H9 (cell line): ENCODE results near the gene GARNL3. TPM values are rescaled to one million over a fixed set of nuclear protein-coding genes. Genes with fewer than 3 reads are reported as not detected.

ENCODE experiments used
- DNase-seq: peaks from one replicate; pipeline ENCODE4 v3.0.0-alpha.2; 2017
- H2AFZ ChIP-seq: one replicate; pipeline ENCODE4 v1.6.1; 2013; ENCODE audit warnings: mild to moderate bottlenecking, low read length, control low read depth, moderate library complexity
- H2AK5ac ChIP-seq: 2 replicates; pipeline ENCODE4 v1.6.1; 2013; ENCODE audit warnings: low read length, control low read depth, mixed read lengths; ENCODE audit not compliant: insufficient read length
- H2BK120ac ChIP-seq: one replicate; pipeline ENCODE4 v1.6.1; 2013; ENCODE audit warnings: low read depth, mild to moderate bottlenecking, low read length, control low read depth, inconsistent platforms; ENCODE audit not compliant: poor library complexity, severe bottlenecking
- H2BK12ac ChIP-seq: 2 replicates; pipeline ENCODE4 v1.6.1; 2013; ENCODE audit warnings: low read length, control low read depth, mixed read lengths, low read depth; ENCODE audit not compliant: insufficient read length
- H2BK15ac ChIP-seq: 2 replicates; pipeline ENCODE4 v1.6.1; 2013; ENCODE audit warnings: low read depth, low read length, control low read depth
- H2BK20ac ChIP-seq: one replicate; pipeline ENCODE4 v1.6.1; 2013; ENCODE audit warnings: low read depth, mild to moderate bottlenecking, low read length, control low read depth, inconsistent platforms; ENCODE audit not compliant: poor library complexity, severe bottlenecking
- H2BK5ac ChIP-seq: 2 replicates; pipeline ENCODE4 v1.6.1; 2013; ENCODE audit warnings: low read length, control low read depth, mixed read lengths; ENCODE audit not compliant: insufficient read length
- H3K14ac ChIP-seq: 2 replicates; pipeline ENCODE4 v1.6.1; 2013; ENCODE audit warnings: low read length, control low read depth; ENCODE audit not compliant: insufficient read depth
- H3K18ac ChIP-seq: 2 replicates; pipeline ENCODE4 v1.6.1; 2013; ENCODE audit warnings: low read depth, mild to moderate bottlenecking, mixed read lengths, low read length, control low read depth; ENCODE audit not compliant: insufficient read length
- H3K23ac ChIP-seq: 2 replicates; pipeline ENCODE4 v1.6.1; 2013; ENCODE audit warnings: low read length, control low read depth, mixed read lengths, low read depth; ENCODE audit not compliant: insufficient read length
- H3K23me2 ChIP-seq: 2 replicates; pipeline ENCODE4 v1.6.1; 2013; ENCODE audit warnings: low read depth, mild to moderate bottlenecking, mixed read lengths, low read length, control low read depth; ENCODE audit not compliant: insufficient read length, poor library complexity, severe bottlenecking
- H3K27ac ChIP-seq: 2 replicates; pipeline ENCODE4 v1.5.1; 2013; ENCODE audit warnings: low read length, control low read depth, mixed read lengths, low read depth; ENCODE audit not compliant: insufficient read length
- H3K27me3 ChIP-seq: 2 replicates; pipeline ENCODE4 v1.6.1; 2013; ENCODE audit warnings: low read length, control low read depth, inconsistent platforms; ENCODE audit not compliant: insufficient read depth
- H3K4ac ChIP-seq: 2 replicates; pipeline ENCODE4 v1.6.1; 2013; ENCODE audit warnings: low read depth, mild to moderate bottlenecking, control low read depth, inconsistent platforms, low read length, moderate library complexity
- H3K4me1 ChIP-seq: 2 replicates; pipeline ENCODE4 v1.6.1; 2013; ENCODE audit warnings: low read length, control low read depth, inconsistent platforms; ENCODE audit not compliant: insufficient read depth
- H3K4me2 ChIP-seq: 2 replicates; pipeline ENCODE4 v1.6.1; 2013; ENCODE audit warnings: low read length, control low read depth, mixed read lengths; ENCODE audit not compliant: insufficient read length, insufficient read depth
- H3K56ac ChIP-seq: 2 replicates; pipeline ENCODE4 v1.6.1; 2013; ENCODE audit warnings: low read depth, mild to moderate bottlenecking, mixed read lengths, low read length, control low read depth; ENCODE audit not compliant: insufficient read length
- H3K79me1 ChIP-seq: 2 replicates; pipeline ENCODE4 v1.6.1; 2013; ENCODE audit warnings: low read depth, mild to moderate bottlenecking, moderate library complexity, low read length, control low read depth, inconsistent platforms; ENCODE audit not compliant: insufficient read depth, poor library complexity, severe bottlenecking
- H3K79me2 ChIP-seq: 2 replicates; pipeline ENCODE4 v1.6.1; 2013; ENCODE audit warnings: low read length, control low read depth, inconsistent platforms; ENCODE audit not compliant: insufficient read depth
- H3K9ac ChIP-seq: 2 replicates; pipeline ENCODE4 v1.6.1; 2013; ENCODE audit warnings: low read length, control low read depth, mixed read lengths; ENCODE audit not compliant: insufficient read length; ENCODE audit errors: extremely low read depth
- H3K9me3 ChIP-seq: one replicate; pipeline ENCODE4 v1.6.1; 2013; ENCODE audit warnings: low read depth, low read length, inconsistent platforms; ENCODE audit not compliant: control insufficient read depth
- H3T11ph ChIP-seq: one replicate; pipeline ENCODE4 v1.6.1; 2013; ENCODE audit warnings: mild to moderate bottlenecking, low read length, control low read depth, inconsistent platforms
- H4K20me1 ChIP-seq: one replicate; pipeline ENCODE4 v1.6.1; 2013; ENCODE audit not compliant: control insufficient read depth, insufficient read length, insufficient read depth
- H4K5ac ChIP-seq: 2 replicates; pipeline ENCODE4 v1.6.1; 2013; ENCODE audit warnings: low read depth, mild to moderate bottlenecking, mixed read lengths, low read length, control low read depth; ENCODE audit not compliant: insufficient read length
- H4K8ac ChIP-seq: replicated peaks from 2 replicates; pipeline ENCODE4 v1.6.1; 2013; ENCODE audit warnings: low read length, control low read depth, mixed read lengths, low read depth; ENCODE audit not compliant: insufficient read length
- H4K91ac ChIP-seq: 2 replicates; pipeline ENCODE4 v1.6.1; 2013; ENCODE audit warnings: low read depth, mild to moderate bottlenecking, moderate library complexity, mixed read lengths, low read length, control low read depth; ENCODE audit not compliant: insufficient read length
- H3K27ac Mint-ChIP-seq, 3 experiments: 2 replicates in 2 of 3; 3 replicates in 1 of 3; pipeline ENCODE4 v1.8.0; 2020 to 2021; ENCODE audit warnings: mixed read lengths in 3 of 3, mild to moderate bottlenecking in 1 of 3, moderate library complexity in 1 of 3
- H3K27me3 Mint-ChIP-seq: 2 replicates; pipeline ENCODE4 v1.8.0; 2021; ENCODE audit warnings: low read depth, mild to moderate bottlenecking, moderate library complexity, mixed read lengths
- H3K36me3 Mint-ChIP-seq, 3 experiments: 2 replicates in 2 of 3; 3 replicates in 1 of 3; pipeline ENCODE4 v1.8.0; 2020 to 2021; ENCODE audit warnings: low read depth in 3 of 3, mixed read lengths in 3 of 3; ENCODE audit not compliant: insufficient read depth in 1 of 3
- H3K4me1 Mint-ChIP-seq, 2 experiments: 2 replicates each; pipeline ENCODE4 v1.8.0; 2020; ENCODE audit warnings: mixed read lengths in 2 of 2
- H3K4me3 Mint-ChIP-seq, 2 experiments: 2 replicates in 1 of 2; 3 replicates in 1 of 2; pipeline ENCODE4 v1.8.0; 2020 to 2021; ENCODE audit warnings: mild to moderate bottlenecking in 2 of 2, mixed read lengths in 2 of 2, moderate library complexity in 1 of 2
- H3K9me3 Mint-ChIP-seq, 2 experiments: 2 replicates in 1 of 2; 3 replicates in 1 of 2; pipeline ENCODE4 v1.8.0; 2020; ENCODE audit warnings: mild to moderate bottlenecking in 2 of 2, mixed read lengths in 2 of 2, moderate library complexity in 1 of 2
- CTCF ChIP-seq: fragments of 200-600 bp; sonication (generic); conservative IDR thresholded peaks from 3 replicates; pipeline ENCODE4 v1.8.0; 2021; ENCODE audit warnings: antibody characterized with exemption, mild to moderate bottlenecking
- WGBS: extraction: QIAGEN DNeasy Blood & Tissue Kit; methylation state at CpG from one replicate; pipeline ENCODE4 v1.1.7; 2013; ENCODE audit warnings: missing lambda C conversion rate, low lambda C conversion rate, mixed read lengths; ENCODE audit not compliant: insufficient read length; ENCODE audit errors: extremely low coverage; 5-methylcytosine and 5-hydroxymethylcytosine counted together
- total RNA-seq: library from RNA; stranded (reverse); gene quantifications from 2 replicates; pipeline ENCODE4 v1.2.1, GENCODE V29; 2021

GARNL3 gene
- total RNA-seq, 1 experiment from 2014 or later, result 8.7 TPM

GRCh38 chr9:127341152-127341551 lies 76.6 kb downstream of the GARNL3 start:
- H3K23ac ChIP-seq, result no peak overlapping the region
- no peak overlapping the region for H4K91ac ChIP-seq
- WGBS, result no CpG with 5 or more reads among the region's 3 CpGs
- no peak overlapping the region for H3K9ac ChIP-seq
- no peak overlapping the region for H3K18ac ChIP-seq
- no peak overlapping the region for H3T11ph ChIP-seq
- Mint-ChIP-seq H3K9me3 (no peaks in the 10 kb centered on the region), H3K27ac (no peak overlapping the region), H3K36me3 (peaks cover 13 to 18% (median 16%) of the 10 kb centered on the region in 3 experiments; a peak in 6 of 7 replicates), H3K4me1 (no peaks in the 10 kb centered on the region), H3K4me3 (no peak overlapping the region), H3K27me3 (no peaks in the 10 kb centered on the region; the same call in 1 of the 2 replicates)
- H2BK15ac ChIP-seq, result no peak overlapping the region
- no peak for DNase-seq
- H3K27me3 ChIP-seq, result no peaks in the 10 kb centered on the region
- no peak overlapping the region for H3K4ac ChIP-seq
- no peaks in the 10 kb centered on the region for H3K9me3 ChIP-seq
- no peak overlapping the region for H2AK5ac ChIP-seq
- H4K8ac ChIP-seq, result no peak overlapping the region
- H2BK120ac ChIP-seq, result no peak overlapping the region
- H3K4me1 ChIP-seq, result no peaks in the 10 kb centered on the region
- no peaks in the 10 kb centered on the region for H4K20me1 ChIP-seq
- no peak for TF ChIP-seq CTCF
- no peaks in the 10 kb centered on the region for H3K79me1 ChIP-seq
- H3K27ac ChIP-seq, result no peak overlapping the region
- no peak overlapping the region for H2BK5ac ChIP-seq
- H3K79me2 ChIP-seq, result no peaks in the 10 kb centered on the region
- no peak overlapping the region for H2BK20ac ChIP-seq
- no peak overlapping the region for H3K56ac ChIP-seq
- H4K5ac ChIP-seq, result no peak overlapping the region
- no peak overlapping the region for H3K4me2 ChIP-seq
- no peaks in the 10 kb centered on the region for H3K23me2 ChIP-seq
- H2BK12ac ChIP-seq, result no peak overlapping the region
- H2AFZ ChIP-seq, result no peak overlapping the region
- no peak overlapping the region for H3K14ac ChIP-seq
